Natural killer cell (primary cell): ENCODE results near the gene LONP1. TPM values are rescaled to one million over a fixed set of nuclear protein-coding genes. Genes with fewer than 3 reads are reported as not detected.

Experiments used
- ATAC-seq, 3 donors: fragments of 150-1000 bp in 2 of 3; fragments of 200-7000 bp in 1 of 3; cut with Tn5 transposase; 1 replicate in 1 of 3; 2 replicates in 2 of 3; pipeline ENCODE4 v1.10.0; 2021; ENCODE audit warnings: mild to moderate bottlenecking in 2 of 3, moderate library complexity in 2 of 3
- DNase-seq, 2 donors: peaks; one replicate each; pipeline versions ENCODE4 v3.0.0 to v3.0.0-alpha.2; 2013 to 2021; ENCODE audit warnings: mixed read lengths in 1 of 2
- H3K27ac ChIP-seq: one replicate; pipeline ENCODE4 v1.5.1; 2013; ENCODE audit warnings: mild to moderate bottlenecking, low read length
- H3K27me3 ChIP-seq: one replicate; pipeline ENCODE4 v1.6.1; 2013; ENCODE audit warnings: low read length; ENCODE audit not compliant: control insufficient read depth, insufficient read depth
- H3K36me3 ChIP-seq: one replicate; pipeline ENCODE4 v1.6.1; 2013; ENCODE audit warnings: low read length; ENCODE audit not compliant: control insufficient read depth, insufficient read depth
- H3K4me1 ChIP-seq: one replicate; pipeline ENCODE4 v1.6.1; 2013; ENCODE audit warnings: low read length; ENCODE audit not compliant: control insufficient read depth, insufficient read depth
- H3K4me3 ChIP-seq: one replicate; pipeline ENCODE4 v1.5.1; 2013; ENCODE audit warnings: low read length
- H3K9me3 ChIP-seq: one replicate; pipeline ENCODE4 v1.6.1; 2013; ENCODE audit warnings: low read length; ENCODE audit not compliant: control insufficient read depth, insufficient read depth
- H3K27ac Mint-ChIP-seq, 2 donors: one replicate each; pipeline ENCODE4 v1.8.0; 2022; ENCODE audit warnings: mild to moderate bottlenecking in 2 of 2, mixed read lengths in 2 of 2, moderate library complexity in 1 of 2
- H3K27me3 Mint-ChIP-seq, 2 donors: one replicate each; pipeline ENCODE4 v1.8.0; 2022; ENCODE audit warnings: low read depth in 2 of 2, mixed read lengths in 2 of 2
- H3K36me3 Mint-ChIP-seq: one replicate; pipeline ENCODE4 v1.8.0; 2022; ENCODE audit warnings: mixed read lengths
- H3K4me1 Mint-ChIP-seq, 2 donors: one replicate each; pipeline ENCODE4 v1.8.0; 2022; ENCODE audit warnings: mixed read lengths in 2 of 2
- H3K4me3 Mint-ChIP-seq: one replicate; pipeline ENCODE4 v1.8.0; 2022; ENCODE audit warnings: mild to moderate bottlenecking, moderate library complexity, mixed read lengths
- H3K9me3 Mint-ChIP-seq, 2 donors: one replicate each; pipeline ENCODE4 v1.8.0; 2022; ENCODE audit warnings: mixed read lengths in 2 of 2
- CTCF ChIP-seq: fragments of 200-600 bp; IDR thresholded peaks from one replicate; pipeline ENCODE4 v1.8.0; 2022; ENCODE audit warnings: antibody characterized with exemption
- WGBS: methylation state at CpG from one replicate; pipeline ENCODE4 v1.1.7; 2013; ENCODE audit warnings: missing lambda C conversion rate; ENCODE audit not compliant: insufficient coverage; 5-methylcytosine and 5-hydroxymethylcytosine counted together
- intact Hi-C: fragments of 100-400 bp; cut with micrococcal nuclease; formaldehyde crosslinking; loops from one replicate; pipeline ENCODE4 v1.14.2; 2022
- total RNA-seq, 4 donors: library from RNA; stranded (reverse); fragments of 120-200 nt in 1 of 4; gene quantifications; one replicate each; pipeline versions ENCODE4 v1.2.3 to v1.2.4, GENCODE V29; 2013 to 2022

The LONP1 gene
- total RNA-seq, 3 donors from 2014 or later (not counting 1 experiment from before 2014, with no cell fraction given): 50.5 to 61.8 (median 56.1) TPM

GRCh38 chr19:5727453-5728050, 7.6 kb upstream of the LONP1 start:
- 100% methylated on average over 4 of the region's 4 CpGs for WGBS
- Histone ChIP-seq H3K27me3 (no peaks in the 10 kb centered on the region), H3K36me3 (no peaks in the 10 kb centered on the region), H3K9me3 (no peaks in the 10 kb centered on the region), H3K4me1 (no peaks in the 10 kb centered on the region), H3K4me3 (no peak overlapping the region), H3K27ac (no peak overlapping the region)
- no peak for TF ChIP-seq CTCF
- H3K4me3 Mint-ChIP-seq: no peak overlapping the region
- intact Hi-C loops: no loop called here
- H3K36me3 Mint-ChIP-seq: no peaks in the 10 kb centered on the region
- DNase-seq (no peak), ATAC-seq (no peak)
- H3K27me3 Mint-ChIP-seq: peaks cover 2 to 5% of the 10 kb centered on the region in 2 donors
- H3K4me1 Mint-ChIP-seq: no peaks in the 10 kb centered on the region
- no peaks in the 10 kb centered on the region for H3K9me3 Mint-ChIP-seq
- H3K27ac Mint-ChIP-seq: no peak overlapping the region

GRCh38 chr19:5719274-5719960, 529 bp downstream of the LONP1 start:
- no peak for ATAC-seq
- Mint-ChIP-seq H3K27ac (peak overlapping the region; percentile 92 to 95), H3K4me3 (peak overlapping the region; percentile 89), H3K4me1 (peaks cover 10 to 23% of the 10 kb centered on the region in 2 donors), H3K27me3 (no peaks in the 10 kb centered on the region), H3K9me3 (no peaks in the 10 kb centered on the region), H3K36me3 (no peaks in the 10 kb centered on the region)
- Histone ChIP-seq H3K4me3 (peak overlapping the region; percentile 68), H3K27ac (peak overlapping the region; percentile 82), H3K27me3 (no peaks in the 10 kb centered on the region), H3K9me3 (no peaks in the 10 kb centered on the region), H3K36me3 (peaks cover 3% of the 10 kb centered on the region), H3K4me1 (peaks cover 31% of the 10 kb centered on the region)
- DNase-seq: peak in 1 of 2 donors; percentile 60
- intact Hi-C loops: no loop called here
- WGBS: under 1% methylated on average over 58 of the region's 58 CpGs
- no peak for TF ChIP-seq CTCF

- peak overlapping the region; percentile 68 for H3K4me3 ChIP-seq
- H3K36me3 Mint-ChIP-seq: no peaks in the 10 kb centered on the region
- intact Hi-C loops: no loop called here
- H3K27ac ChIP-seq: peak overlapping the region; percentile 82
- H3K4me1 ChIP-seq: peaks cover 31% of the 10 kb centered on the region
- peak overlapping the region; percentile 92 to 95 for H3K27ac Mint-ChIP-seq
- no peak for ATAC-seq
- WGBS: 26% methylated on average over 9 of the region's 11 CpGs
- H3K9me3 Mint-ChIP-seq: no peaks in the 10 kb centered on the region
- H3K4me1 Mint-ChIP-seq: peaks cover 10 to 23% of the 10 kb centered on the region in 2 donors
- no peaks in the 10 kb centered on the region for H3K27me3 ChIP-seq
- H3K4me3 Mint-ChIP-seq: peak overlapping the region; percentile 89
- no peak for TF ChIP-seq CTCF
- no peak for DNase-seq
- no peaks in the 10 kb centered on the region for H3K9me3 ChIP-seq
- peaks cover 7% of the 10 kb centered on the region for H3K36me3 ChIP-seq
- no peaks in the 10 kb centered on the region for H3K27me3 Mint-ChIP-seq
These were observed 1.2 kb downstream of the LONP1 start for GRCh38 chr19:5718579-5719273.
